HCT116 (cell line): ENCODE measurements around the gene GFM1. TPM values are rescaled to one million over a fixed set of nuclear protein-coding genes. Genes with fewer than 3 reads are reported as not detected.

Source experiments
- ATAC-seq: fragments of 200-7000 bp; cut with Tn5 transposase; 2 replicates; pipeline ENCODE4 v1.9.1; 2020; ENCODE audit warnings: mild to moderate bottlenecking, moderate library complexity
- BruUV-seq: library from RNA; stranded (reverse); fragments of 400-500 nt; replicated peaks from 2 replicates; lab custom pipeline; 2021; lab: Mats Ljungman, UMichigan
- CTCF ChIA-PET: fragments of 300-600 bp; sonication (Branson Sonifier 250); formaldehyde crosslinking; loops from one replicate; lab custom pipeline; 2021; ENCODE audit warnings: antibody characterized with exemption; lab: Charles Lee
- POLR2A ChIA-PET: fragments of 300-600, 350-600 bp; sonication (Branson Sonifier 250); formaldehyde crosslinking; loops from one replicate; lab custom pipeline; 2021; ENCODE audit warnings: antibody characterized with exemption; lab: Charles Lee
- RAD21 ChIA-PET, 2 experiments: fragments of 300-600 bp; sonication (Branson Sonifier 250); formaldehyde crosslinking; loops; one replicate each; lab custom pipeline; 2023; ENCODE audit warnings: low total read pairs in 2 of 2; ENCODE audit not compliant: uncharacterized antibody in 2 of 2, unreplicated experiment in 2 of 2, low non-redundant PET in 1 of 2; lab: Charles Lee
- DNase-seq: peaks from one replicate; pipeline ENCODE4 v3.0.0-alpha.2; 2010; ENCODE audit warnings: low read depth, low spot score
- H2AFZ ChIP-seq: fragments of 200-600 bp; shearing (Covaris generic), sonication (generic); 2 replicates; pipeline ENCODE4 v1.6.1; 2017; ENCODE audit warnings: low read depth, mixed run types, mixed read lengths, antibody characterized with exemption, low read length; ENCODE audit not compliant: poor library complexity, severe bottlenecking
- H3K27ac ChIP-seq: 2 replicates; pipeline ENCODE4 v1.5.1; 2012; ENCODE audit warnings: low read depth, low read length
- H3K27me3 ChIP-seq: fragments of 200-600 bp; sonication (generic); 2 replicates; pipeline ENCODE4 v1.6.1; 2016; ENCODE audit warnings: mixed run types, low read length, mixed read lengths; ENCODE audit not compliant: insufficient read depth
- H3K36me3 ChIP-seq, 2 experiments: fragments of 200-500 bp in 1 of 2; fragments of 200-600 bp in 1 of 2; sonication (Bioruptor generic) in 1 of 2; sonication (generic) in 1 of 2; 2 replicates each; pipeline versions ENCODE4 v1.5.1 to v1.6.1; 2014 to 2016; ENCODE audit warnings: low read length in 2 of 2, inconsistent platforms in 1 of 2, mixed read lengths in 1 of 2, mixed run types in 1 of 2; ENCODE audit not compliant: insufficient read depth in 2 of 2, control insufficient read depth in 1 of 2
- H3K4me1 ChIP-seq, 2 experiments: fragments of 200-600 bp in 1 of 2; sonication (generic) in 1 of 2; 2 replicates each; pipeline versions ENCODE4 v1.5.1 to v1.6.1; 2012 to 2017; ENCODE audit warnings: low read length in 2 of 2, inconsistent platforms in 1 of 2, mild to moderate bottlenecking in 1 of 2, mixed read lengths in 1 of 2, mixed run types in 1 of 2, moderate library complexity in 1 of 2; ENCODE audit not compliant: insufficient read depth in 2 of 2, control insufficient read depth in 1 of 2
- H3K4me2 ChIP-seq: fragments of 200-600 bp; sonication (generic); 2 replicates; pipeline ENCODE4 v1.6.1; 2017; ENCODE audit warnings: mixed run types, low read length, mixed read lengths
- H3K4me3 ChIP-seq, 2 experiments: fragments of 200-600 bp in 1 of 2; sonication (generic) in 1 of 2; replicated peaks in 1 of 2; 2 replicates each; pipeline ENCODE4 v1.5.1; 2011 to 2016; ENCODE audit warnings: low read length in 2 of 2, control low read depth in 1 of 2, low read depth in 1 of 2, mild to moderate bottlenecking in 1 of 2, mixed read lengths in 1 of 2, mixed run types in 1 of 2
- H3K79me2 ChIP-seq: fragments of 200-600 bp; sonication (generic); 2 replicates; pipeline ENCODE4 v1.6.1; 2017; ENCODE audit warnings: mild to moderate bottlenecking, mixed run types, low read length, moderate library complexity, mixed read lengths; ENCODE audit not compliant: insufficient read depth
- H3K9ac ChIP-seq: fragments of 200-600 bp; sonication (generic); 2 replicates; pipeline ENCODE4 v1.6.1; 2016; ENCODE audit warnings: low read length, mixed read lengths
- H3K9me2 ChIP-seq: fragments of 200-600 bp; sonication (generic), shearing (Covaris generic); 2 replicates; pipeline ENCODE4 v1.6.1; 2017; ENCODE audit warnings: mixed run types, mild to moderate bottlenecking, moderate library complexity; ENCODE audit not compliant: insufficient read depth
- H3K9me3 ChIP-seq, 2 experiments: fragments of 200-500 bp in 1 of 2; fragments of 200-600 bp in 1 of 2; sonication (Bioruptor generic) in 1 of 2; sonication (generic) in 1 of 2; 2 replicates each; pipeline ENCODE4 v1.6.1; 2014 to 2017; ENCODE audit warnings: low read length in 2 of 2, mixed read lengths in 2 of 2, inconsistent platforms in 1 of 2, low read depth in 1 of 2, mild to moderate bottlenecking in 1 of 2, mixed run types in 1 of 2, moderate library complexity in 1 of 2; ENCODE audit not compliant: control insufficient read depth in 1 of 2, insufficient read depth in 1 of 2
- H4K20me1 ChIP-seq: fragments of 200-600 bp; sonication (generic), shearing (Covaris generic); 2 replicates; pipeline ENCODE4 v1.6.1; 2017; ENCODE audit warnings: mixed run types, mild to moderate bottlenecking, moderate library complexity; ENCODE audit not compliant: insufficient read depth
- CBX3 ChIP-seq: IDR thresholded peaks from 2 replicates; pipeline ENCODE4 v1.6.1; 2012; ENCODE audit warnings: low read depth
- ELF1 ChIP-seq: IDR thresholded peaks from 2 replicates; pipeline ENCODE4 v1.6.1; 2012; ENCODE audit warnings: low read depth, borderline replicate concordance
- EZH2 ChIP-seq: fragments of 200-600 bp; sonication (generic); IDR thresholded peaks from 2 replicates; pipeline ENCODE4 v1.6.1; 2017; ENCODE audit warnings: antibody characterized with exemption, mixed run types
- EZH2phosphoT487 ChIP-seq: fragments of 200-600 bp; IDR thresholded peaks from 2 replicates; pipeline ENCODE4 v1.6.1; 2018; ENCODE audit warnings: antibody characterized with exemption, borderline replicate concordance
- FOSL1 ChIP-seq: IDR thresholded peaks from 2 replicates; pipeline ENCODE4 v1.6.1; 2012; ENCODE audit warnings: low read depth
- JUND ChIP-seq: IDR thresholded peaks from 2 replicates; pipeline ENCODE4 v1.6.1; 2012
- POLR2A ChIP-seq: IDR thresholded peaks from 2 replicates; pipeline ENCODE4 v1.7.0; 2011; ENCODE audit warnings: borderline replicate concordance; ENCODE audit not compliant: insufficient read depth, insufficient read length; ENCODE audit errors: extremely low read depth
- POLR2AphosphoS5 ChIP-seq: IDR thresholded peaks from 2 replicates; pipeline ENCODE4 v1.6.1; 2011; ENCODE audit warnings: mild to moderate bottlenecking, low read depth, low read length, moderate library complexity
- RAD21 ChIP-seq: IDR thresholded peaks from 2 replicates; pipeline ENCODE4 v1.6.1; 2012; ENCODE audit warnings: low read depth, mild to moderate bottlenecking
- SIN3A ChIP-seq: IDR thresholded peaks from 2 replicates; pipeline ENCODE4 v1.6.1; 2012; ENCODE audit warnings: low read depth
- SRF ChIP-seq: IDR thresholded peaks from 2 replicates; pipeline ENCODE4 v1.6.1; 2012; ENCODE audit warnings: low read depth
- TCF7L2 ChIP-seq: IDR thresholded peaks from 2 replicates; pipeline ENCODE4 v1.7.0; 2011; ENCODE audit warnings: borderline replicate concordance, inconsistent platforms; ENCODE audit not compliant: insufficient read depth, insufficient read length; ENCODE audit errors: extremely low read depth
- YY1 ChIP-seq: IDR thresholded peaks from 2 replicates; pipeline ENCODE4 v1.6.1; 2011; ENCODE audit warnings: low read length, low read depth, moderate library complexity, mild to moderate bottlenecking; ENCODE audit not compliant: insufficient replicate concordance; ENCODE audit errors: extremely low read depth
- ZFX ChIP-seq: fragments of 450-650 bp; IDR thresholded peaks from 2 replicates; pipeline ENCODE4 v1.6.1; 2017
- intact Hi-C: fragments of 100-400 bp; cut with micrococcal nuclease; formaldehyde crosslinking; loops from 2 replicates; pipeline ENCODE4 v1.10.0; 2022
- total RNA-seq: library from RNA; stranded (reverse); gene quantifications from one replicate; pipeline ENCODE4 v1.2.1, GENCODE V29; 2021; ENCODE audit not compliant: unreplicated experiment
- TF ChIP-seq, protein P1 (sequence below): IDR thresholded peaks from 2 replicates; pipeline ENCODE4 v1.6.1; 2012
- TF ChIP-seq, protein P2 (sequence below): IDR thresholded peaks from 2 replicates; pipeline ENCODE4 v1.6.1; 2012

GFM1 gene
- total RNA-seq, 1 experiment from 2014 or later: 38.7 TPM

DNA sequence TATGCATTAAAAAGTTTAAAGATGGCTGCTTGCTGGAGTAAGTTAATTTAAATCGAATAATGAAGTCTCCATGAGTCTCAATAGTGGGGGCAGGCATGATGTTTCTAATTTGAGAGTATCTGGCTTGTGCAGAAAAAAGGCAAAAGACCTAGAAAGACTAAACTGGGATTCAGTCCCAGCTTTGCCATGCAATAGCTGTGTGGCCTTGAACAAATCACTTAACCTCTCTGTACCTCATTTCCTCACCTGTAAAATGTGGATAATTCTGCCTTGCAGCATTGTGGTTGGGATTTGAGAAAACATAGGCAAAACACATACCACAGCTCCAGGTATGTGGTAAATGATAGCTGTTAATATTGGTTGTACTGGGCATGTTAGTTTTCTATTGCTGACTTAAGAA lies 19.5 kb downstream of the GFM1 start:
- intact Hi-C loops: no loop called here
- Histone ChIP-seq H3K79me2 (peaks cover 11% of the 10 kb centered on the region; the same call in 1 of the 2 replicates), H3K4me3 (no peak overlapping the region), H3K27me3 (no peaks in the 10 kb centered on the region), H3K4me2 (no peak overlapping the region), H4K20me1 (no peaks in the 10 kb centered on the region), H3K9me3 (no peaks in the 10 kb centered on the region), H3K9me2 (no peaks in the 10 kb centered on the region)
- ATAC-seq: no peak
- no peak for TF ChIP-seq FOSL1
- TF ChIP-seq ZFX: no peak
- no peak for TF ChIP-seq CBX3
- no peak for TF ChIP-seq POLR2AphosphoS5
- TF ChIP-seq, protein P1, sequence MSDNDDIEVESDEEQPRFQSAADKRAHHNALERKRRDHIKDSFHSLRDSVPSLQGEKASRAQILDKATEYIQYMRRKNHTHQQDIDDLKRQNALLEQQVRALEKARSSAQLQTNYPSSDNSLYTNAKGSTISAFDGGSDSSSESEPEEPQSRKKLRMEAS: no peak
- no peak for TF ChIP-seq EZH2phosphoT487
- TF ChIP-seq RAD21: no peak
- no peak for TF ChIP-seq TCF7L2
- TF ChIP-seq POLR2A: no peak
- no peak for TF ChIP-seq JUND
- TF ChIP-seq SRF: no peak
- no peak for TF ChIP-seq SIN3A
- TF ChIP-seq EZH2: no peak
- TF ChIP-seq YY1: no peak
- TF ChIP-seq, all 23 proteins: peak for 0
- H2AFZ ChIP-seq: no peak overlapping the region
- no peaks in the 10 kb centered on the region for H3K4me1 ChIP-seq
- CTCF ChIA-PET: no interaction called here
- no peak for DNase-seq
- BruUV-seq: no TSS peak
- H3K9ac ChIP-seq: no peak overlapping the region
- RAD21 ChIA-PET: no interaction called here
- POLR2A ChIA-PET: no interaction called here
- H3K36me3 ChIP-seq: peaks cover 22 to 36% of the 10 kb centered on the region in 2 experiments
- H3K27ac ChIP-seq: no peak overlapping the region

DNA sequence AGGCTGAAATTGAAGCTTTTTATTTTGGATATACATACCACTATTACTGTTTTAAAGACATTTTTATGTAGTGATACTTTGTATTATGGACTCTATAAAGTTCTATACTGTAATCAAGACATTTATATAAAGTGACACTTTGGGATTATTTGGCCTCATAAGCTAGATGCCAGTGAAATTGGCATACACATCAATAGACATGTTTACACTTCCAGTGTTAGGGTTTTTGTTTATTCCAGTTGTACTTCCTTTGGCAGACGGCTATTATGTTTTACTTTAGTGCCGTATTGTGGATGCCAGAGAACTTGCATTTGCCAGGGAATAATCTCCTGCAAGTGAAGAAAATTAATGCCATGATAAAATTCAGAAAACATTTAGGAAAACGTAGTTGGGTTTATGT lies 22.1 kb downstream of the GFM1 start:
- Histone ChIP-seq H3K9me3 (no peaks in the 10 kb centered on the region), H3K4me2 (no peak overlapping the region)
- POLR2A ChIA-PET: no interaction called here

More for the DNA sequence above, 22.1 kb downstream of the GFM1 start:
- Histone ChIP-seq H3K79me2 (peaks cover 11% of the 10 kb centered on the region; the same call in 1 of the 2 replicates), H3K9me2 (no peaks in the 10 kb centered on the region), H3K9ac (no peak overlapping the region), H2AFZ (no peak overlapping the region), H3K27me3 (no peaks in the 10 kb centered on the region), H3K4me1 (no peaks in the 10 kb centered on the region), H3K4me3 (no peak overlapping the region), H3K27ac (no peak overlapping the region), H4K20me1 (no peaks in the 10 kb centered on the region; the same call in 1 of the 2 replicates), H3K36me3 (peaks cover 15 to 23% of the 10 kb centered on the region in 2 experiments)
- DNase-seq (no peak), ATAC-seq (no peak)
- RAD21 ChIA-PET: no interaction called here
- CTCF ChIA-PET: interaction anchor here (1.1 kb wide), 1 partner anchor 22 kb away, joined by 3 read pairs; the partner anchor contains the start of gene GFM1
- TF ChIP-seq JUND: no peak
- TF ChIP-seq ELF1: no peak
- no peak for TF ChIP-seq ZFX
- TF ChIP-seq EZH2phosphoT487: no peak
- TF ChIP-seq TCF7L2: no peak
- TF ChIP-seq RAD21: no peak
- TF ChIP-seq, protein P2, sequence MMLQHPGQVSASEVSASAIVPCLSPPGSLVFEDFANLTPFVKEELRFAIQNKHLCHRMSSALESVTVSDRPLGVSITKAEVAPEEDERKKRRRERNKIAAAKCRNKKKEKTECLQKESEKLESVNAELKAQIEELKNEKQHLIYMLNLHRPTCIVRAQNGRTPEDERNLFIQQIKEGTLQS: no peak
- BruUV-seq: no TSS peak
- intact Hi-C loops: no loop called here
